GM23248 (cell line): ENCODE data around the gene SF3B3.

ENCODE experiments used
- EZH2 ChIP-seq: fragments of 200-600 bp; sonication (generic); IDR thresholded peaks from 2 replicates; pipeline ENCODE4 v1.6.1; 2018; ENCODE audit warnings: antibody characterized with exemption, mild to moderate bottlenecking; ENCODE audit not compliant: insufficient read depth, poor library complexity, severe bottlenecking
- EZH2phosphoT487 ChIP-seq: fragments of 200-600 bp; sonication (generic); IDR thresholded peaks from 2 replicates; pipeline ENCODE4 v1.6.1; 2018; ENCODE audit warnings: antibody characterized with exemption, moderate library complexity, mild to moderate bottlenecking, low read depth; ENCODE audit not compliant: insufficient read depth

DNA sequence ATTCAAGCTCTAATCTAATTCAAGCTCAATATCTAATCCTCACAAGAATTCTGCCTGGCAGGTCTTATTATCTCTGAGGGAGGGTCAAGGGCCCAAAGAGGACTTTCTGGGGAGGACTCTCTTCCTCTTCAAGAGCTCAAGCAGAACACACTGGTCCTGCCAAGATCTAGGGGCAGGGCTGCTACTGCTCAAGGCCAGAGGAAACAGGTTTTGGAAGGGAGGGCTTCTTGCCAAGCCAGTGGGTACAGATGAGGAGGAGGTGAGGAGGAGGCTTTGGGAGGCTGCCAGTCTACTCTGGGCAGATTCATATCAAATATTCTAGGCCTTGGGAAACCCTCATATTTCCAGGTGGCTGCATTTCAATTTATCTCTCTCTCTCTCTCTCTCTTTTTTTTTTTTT is 71.0 kb downstream of the SF3B3 start:
- TF ChIP-seq EZH2 (no peak), EZH2phosphoT487 (no peak)
